Measurements from ENCODE around the gene GGCX. TPM values are rescaled to one million over a fixed set of nuclear protein-coding genes. Genes with fewer than 3 reads are reported as not detected.
A peak's percentile ranks its signal among the peaks of the same experiment; 100 is the strongest.

The GGCX gene
- total and polyA plus RNA-seq, 2 of the 13 experiments (the other 11 are each of a cell fraction or from before 2014, with no cell fraction given), result 72.5 to 103 TPM

- TF ChIP-seq SRSF4 (IDR thresholded peaks at IDR 0.05; ENCODE audit: low read depth, low read length, poor library complexity, severe bottlenecking) (no peak), HNRNPLL (IDR thresholded peaks at IDR 0.05; ENCODE audit: low read depth, low read length, poor library complexity, severe bottlenecking) (peak; percentile 89), ARID2 (CRISPR knock-in tag; IDR thresholded peaks at IDR 0.05; ENCODE audit: borderline replicate concordance) (no peak), NFKBIZ (CRISPR knock-in tag; IDR thresholded peaks at IDR 0.05) (no peak), CENPX (CRISPR knock-in tag; IDR thresholded peaks at IDR 0.05) (no peak), ELK4 (CRISPR knock-in tag; IDR thresholded peaks at IDR 0.05; ENCODE audit: borderline replicate concordance) (no peak), NCOA2 (CRISPR knock-in tag; IDR thresholded peaks at IDR 0.05) (no peak; the same call in none of the 2 replicates), CEBPG (CRISPR knock-in tag; IDR thresholded peaks at IDR 0.05) (peak; percentile 49; the same call in 1 of the 2 replicates), PHF8 (CRISPR knock-in tag; IDR thresholded peaks at IDR 0.05) (peak; percentile 86), ZNF296 (CRISPR knock-in tag; conservative IDR thresholded peaks at IDR 0.05) (no peak), ZNF282 (IDR thresholded peaks at IDR 0.05; ENCODE audit: partially characterized antibody) (no peak), CCDC6 (CRISPR knock-in tag; IDR thresholded peaks at IDR 0.05) (peak; percentile 94), SRSF1 (optimal IDR thresholded peaks at IDR 0.05; ENCODE audit: low read depth, low read length) (peak; percentile 77), HDAC6 (IDR thresholded peaks at IDR 0.05; ENCODE audit: low read depth, low read length) (no peak), ZFP1 (CRISPR knock-in tag; IDR thresholded peaks at IDR 0.05) (0 out of 2 replicates have a peak, but pooled peaks have one; percentile 4), MTERF4 (CRISPR knock-in tag; IDR thresholded peaks at IDR 0.05) (no peak; the same call in 1 of the 2 replicates), MYNN (CRISPR knock-in tag; IDR thresholded peaks at IDR 0.05; ENCODE audit: low read depth) (no peak), ZNF552 (CRISPR knock-in tag; IDR thresholded peaks at IDR 0.05; ENCODE audit: borderline replicate concordance) (no peak), ZBTB38 (CRISPR knock-in tag; IDR thresholded peaks at IDR 0.05) (peak; percentile 83), REXO4 (CRISPR knock-in tag; IDR thresholded peaks at IDR 0.05; ENCODE audit: borderline replicate concordance) (no peak)
- TF ChIP-seq, protein P1, sequence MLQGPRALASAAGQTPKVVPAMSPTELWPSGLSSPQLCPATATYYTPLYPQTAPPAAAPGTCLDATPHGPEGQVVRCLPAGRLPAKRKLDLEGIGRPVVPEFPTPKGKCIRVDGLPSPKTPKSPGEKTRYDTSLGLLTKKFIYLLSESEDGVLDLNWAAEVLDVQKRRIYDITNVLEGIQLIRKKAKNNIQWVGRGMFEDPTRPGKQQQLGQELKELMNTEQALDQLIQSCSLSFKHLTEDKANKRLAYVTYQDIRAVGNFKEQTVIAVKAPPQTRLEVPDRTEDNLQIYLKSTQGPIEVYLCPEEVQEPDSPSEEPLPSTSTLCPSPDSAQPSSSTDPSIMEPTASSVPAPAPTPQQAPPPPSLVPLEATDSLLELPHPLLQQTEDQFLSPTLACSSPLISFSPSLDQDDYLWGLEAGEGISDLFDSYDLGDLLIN (CRISPR knock-in tag; IDR thresholded peaks at IDR 0.05; ENCODE audit: borderline replicate concordance), result peak; percentile 56; the same call in 1 of the 2 replicates
- TF ChIP-seq, protein P2, sequence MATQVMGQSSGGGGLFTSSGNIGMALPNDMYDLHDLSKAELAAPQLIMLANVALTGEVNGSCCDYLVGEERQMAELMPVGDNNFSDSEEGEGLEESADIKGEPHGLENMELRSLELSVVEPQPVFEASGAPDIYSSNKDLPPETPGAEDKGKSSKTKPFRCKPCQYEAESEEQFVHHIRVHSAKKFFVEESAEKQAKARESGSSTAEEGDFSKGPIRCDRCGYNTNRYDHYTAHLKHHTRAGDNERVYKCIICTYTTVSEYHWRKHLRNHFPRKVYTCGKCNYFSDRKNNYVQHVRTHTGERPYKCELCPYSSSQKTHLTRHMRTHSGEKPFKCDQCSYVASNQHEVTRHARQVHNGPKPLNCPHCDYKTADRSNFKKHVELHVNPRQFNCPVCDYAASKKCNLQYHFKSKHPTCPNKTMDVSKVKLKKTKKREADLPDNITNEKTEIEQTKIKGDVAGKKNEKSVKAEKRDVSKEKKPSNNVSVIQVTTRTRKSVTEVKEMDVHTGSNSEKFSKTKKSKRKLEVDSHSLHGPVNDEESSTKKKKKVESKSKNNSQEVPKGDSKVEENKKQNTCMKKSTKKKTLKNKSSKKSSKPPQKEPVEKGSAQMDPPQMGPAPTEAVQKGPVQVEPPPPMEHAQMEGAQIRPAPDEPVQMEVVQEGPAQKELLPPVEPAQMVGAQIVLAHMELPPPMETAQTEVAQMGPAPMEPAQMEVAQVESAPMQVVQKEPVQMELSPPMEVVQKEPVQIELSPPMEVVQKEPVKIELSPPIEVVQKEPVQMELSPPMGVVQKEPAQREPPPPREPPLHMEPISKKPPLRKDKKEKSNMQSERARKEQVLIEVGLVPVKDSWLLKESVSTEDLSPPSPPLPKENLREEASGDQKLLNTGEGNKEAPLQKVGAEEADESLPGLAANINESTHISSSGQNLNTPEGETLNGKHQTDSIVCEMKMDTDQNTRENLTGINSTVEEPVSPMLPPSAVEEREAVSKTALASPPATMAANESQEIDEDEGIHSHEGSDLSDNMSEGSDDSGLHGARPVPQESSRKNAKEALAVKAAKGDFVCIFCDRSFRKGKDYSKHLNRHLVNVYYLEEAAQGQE (IDR thresholded peaks at IDR 0.05; ENCODE audit: borderline replicate concordance in 1 of 2, low read depth in 1 of 2, low read length in 2 of 2), result no peak; a peak in 1 of 4 replicates
Measured at GRCh38 chr2:85602476-85603234, 41.4 kb upstream of the GGCX start, which contains the start of gene TMEM150A (continued).

Data from HepG2 (cell line).